Tibial nerve (tissue), 4 donors: Measurements from ENCODE around the gene BAMBI. TPM values are rescaled to one million over a fixed set of nuclear protein-coding genes. Genes with fewer than 3 reads are reported as not detected.

Source experiments
- DNase-seq, 2 donors: peaks; one replicate each; pipeline ENCODE4 v3.0.0-alpha.2; 2019; ENCODE audit warnings: low spot score in 2 of 2
- H3K27ac ChIP-seq, 4 donors: fragments of 200-600 bp; sonication (generic) in 3 of 4; one replicate each; pipeline ENCODE4 v1.5.1; 2017 to 2019; ENCODE audit warnings: mild to moderate bottlenecking in 1 of 4
- H3K27me3 ChIP-seq, 2 donors: fragments of 200-600 bp; sonication (generic) in 1 of 2; one replicate each; pipeline versions ENCODE4 v1.5.1 to v1.6.0; 2017 to 2019
- H3K36me3 ChIP-seq, 3 donors: fragments of 200-600 bp; sonication (generic); one replicate each; pipeline ENCODE4 v1.5.1; 2018 to 2019
- H3K4me1 ChIP-seq, 4 donors: fragments of 200-600 bp; sonication (generic) in 3 of 4; one replicate each; pipeline ENCODE4 v1.5.1; 2017 to 2019
- H3K4me3 ChIP-seq, 4 donors: fragments of 200-600 bp; sonication (generic) in 3 of 4; one replicate each; pipeline ENCODE4 v1.5.1; 2017 to 2019; ENCODE audit warnings: mild to moderate bottlenecking in 1 of 4, moderate library complexity in 1 of 4
- H3K9me3 ChIP-seq, 4 donors: fragments of 200-600 bp; sonication (generic) in 3 of 4; one replicate each; pipeline ENCODE4 v1.5.1; 2017 to 2019
- CTCF ChIP-seq, 5 experiments: fragments of 200-600 bp in 3 of 5; fragments of 450-650 bp in 2 of 5; sonication (generic) in 3 of 5; IDR thresholded peaks; one replicate each; pipeline ENCODE4 v1.5.1; 2016 to 2019; ENCODE audit warnings: antibody characterized with exemption in 5 of 5, mild to moderate bottlenecking in 3 of 5, moderate library complexity in 2 of 5
- EP300 ChIP-seq, 2 donors: sonication (generic); formaldehyde crosslinking; IDR thresholded peaks; one replicate each; pipeline ENCODE4 v1.6.1; 2017; ENCODE audit warnings: antibody characterized with exemption in 2 of 2, mild to moderate bottlenecking in 1 of 2
- POLR2A ChIP-seq, 2 donors: fragments of 450-650 bp; IDR thresholded peaks; one replicate each; pipeline ENCODE4 v1.6.1; 2017; ENCODE audit warnings: antibody characterized with exemption in 2 of 2, mild to moderate bottlenecking in 2 of 2, moderate library complexity in 2 of 2
- WGBS, 2 donors: methylation state at CpG; one replicate each; pipeline ENCODE4 v1.1.5; 2018; 5-methylcytosine and 5-hydroxymethylcytosine counted together
- total RNA-seq, 4 donors: library from RNA; depleted of rRNA; stranded (reverse); fragments of >200 nt; gene quantifications; one replicate each; pipeline ENCODE4 v1.1.0, GENCODE V29; 2016

Gene BAMBI
- total RNA-seq, 4 donors from 2014 or later = 8.8 to 16.7 (median 12.8) TPM

GRCh38 chr10:28684986-28685580 is 7.8 kb downstream of the BAMBI start:
- Histone ChIP-seq H3K9me3 (no peaks in the 10 kb centered on the region), H3K36me3 (no peaks in the 10 kb centered on the region), H3K27ac (no peak overlapping the region), H3K4me1 (peaks cover 0 to 27% (median 6%) of the 10 kb centered on the region in 4 donors), H3K27me3 (peaks cover 0 to 13% of the 10 kb centered on the region in 2 donors), H3K4me3 (no peak overlapping the region)
- no peak for TF ChIP-seq CTCF (IDR thresholded peaks at IDR 0.05)
- no peak for TF ChIP-seq EP300 (IDR thresholded peaks at IDR 0.05)
- TF ChIP-seq POLR2A (IDR thresholded peaks at IDR 0.05) = no peak
- no peak for DNase-seq
- WGBS, 2 donors = 84 to 86% methylated on average over 5 of the region's 5 CpGs

- no peak overlapping the region for H3K4me3 ChIP-seq
Observed at GRCh38 chr10:28685717-28686116, 8.4 kb downstream of the BAMBI start.

GRCh38 chr10:28686835-28687682 is 9.7 kb downstream of the BAMBI start:
- no peaks in the 10 kb centered on the region for H3K9me3 ChIP-seq
- no peaks in the 10 kb centered on the region for H3K36me3 ChIP-seq
- TF ChIP-seq CTCF (IDR thresholded peaks at IDR 0.05) = no peak
- TF ChIP-seq POLR2A (IDR thresholded peaks at IDR 0.05) = no peak
- no peak for TF ChIP-seq EP300 (IDR thresholded peaks at IDR 0.05)
- 64 to 69% methylated on average over 4 of the region's 4 CpGs for WGBS, 2 donors
- H3K27ac ChIP-seq = no peak overlapping the region
- peaks cover 0 to 13% (median 0%) of the 10 kb centered on the region in 4 donors for H3K4me1 ChIP-seq
- DNase-seq = no peak
- H3K4me3 ChIP-seq = no peak overlapping the region
- H3K27me3 ChIP-seq = peaks cover 0 to under 1% of the 10 kb centered on the region in 2 donors

More at GRCh38 chr10:28685717-28686116, 8.4 kb downstream of the BAMBI start:
- no peaks in the 10 kb centered on the region for H3K9me3 ChIP-seq
- peaks cover 0 to 21% (median 3%) of the 10 kb centered on the region in 4 donors for H3K4me1 ChIP-seq
- no peak overlapping the region for H3K27ac ChIP-seq
- no peak for DNase-seq
- peaks cover 0 to 13% of the 10 kb centered on the region in 2 donors for H3K27me3 ChIP-seq
- 80 to 82% methylated on average over 5 of the region's 5 CpGs for WGBS, 2 donors
- no peaks in the 10 kb centered on the region for H3K36me3 ChIP-seq
- no peak for TF ChIP-seq EP300 (IDR thresholded peaks at IDR 0.05)
- no peak for TF ChIP-seq POLR2A (IDR thresholded peaks at IDR 0.05)
- TF ChIP-seq CTCF (IDR thresholded peaks at IDR 0.05) = no peak

DNA sequence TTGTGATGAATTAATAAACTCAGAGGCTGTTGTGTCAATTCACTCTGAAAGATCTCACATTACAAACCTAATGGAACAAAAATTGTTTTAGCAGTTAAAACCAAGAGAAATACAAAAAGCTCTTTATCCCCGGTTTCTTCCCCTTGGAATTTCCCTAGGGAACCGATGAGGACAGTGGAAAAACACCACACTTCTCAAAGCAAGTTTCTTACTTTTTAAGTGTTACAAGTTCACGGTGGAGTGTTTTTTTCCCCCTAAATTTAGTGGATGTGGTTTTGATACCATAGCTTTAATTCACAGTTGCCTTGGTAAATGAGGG is 10.3 kb downstream of the BAMBI start:
- DNase-seq = no peak
- no peak for TF ChIP-seq CTCF (IDR thresholded peaks at IDR 0.05)
- no peak for TF ChIP-seq POLR2A (IDR thresholded peaks at IDR 0.05)
- no peak for TF ChIP-seq EP300 (IDR thresholded peaks at IDR 0.05)
- H3K27me3 ChIP-seq = no peaks in the 10 kb centered on the region
- peaks cover 0 to 13% (median 0%) of the 10 kb centered on the region in 4 donors for H3K4me1 ChIP-seq
- H3K4me3 ChIP-seq = no peak overlapping the region
- WGBS, 2 donors = 33 to 35% methylated on average over 3 of the region's 3 CpGs
- peak overlapping the region in 1 of 4 donors; percentile 25 for H3K27ac ChIP-seq
- H3K36me3 ChIP-seq = no peaks in the 10 kb centered on the region
- H3K9me3 ChIP-seq = no peaks in the 10 kb centered on the region

DNA sequence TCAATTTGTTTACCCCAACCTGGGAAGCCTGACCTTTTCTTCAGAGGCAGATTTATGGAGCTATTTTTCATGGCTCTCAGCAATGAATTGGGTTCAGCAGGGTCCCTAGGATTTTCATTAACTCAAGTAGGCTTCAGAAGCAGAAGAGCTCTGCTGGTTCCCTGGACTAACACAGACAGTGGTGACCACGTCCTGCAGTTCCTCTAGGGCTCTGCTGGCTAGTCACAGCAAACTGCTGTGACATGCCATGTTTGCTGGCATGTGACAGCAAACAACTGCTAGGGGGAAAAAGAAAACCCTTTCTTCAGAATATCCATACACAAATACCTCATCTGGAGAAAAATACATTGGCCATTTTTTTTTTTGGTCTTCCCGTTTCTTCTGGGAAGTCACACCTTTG is 13.2 kb downstream of the BAMBI start:
- DNase-seq = no peak
- Histone ChIP-seq H3K9me3 (no peaks in the 10 kb centered on the region), H3K27ac (no peak overlapping the region), H3K4me1 (peaks cover 0 to 13% (median 0%) of the 10 kb centered on the region in 4 donors), H3K4me3 (no peak overlapping the region), H3K36me3 (no peaks in the 10 kb centered on the region), H3K27me3 (peaks cover 0 to 4% of the 10 kb centered on the region in 2 donors)
- WGBS, 2 donors = 53 to 57% methylated on average over 2 of the region's 2 CpGs
- TF ChIP-seq CTCF (IDR thresholded peaks at IDR 0.05) (no peak), EP300 (IDR thresholded peaks at IDR 0.05) (no peak), POLR2A (IDR thresholded peaks at IDR 0.05) (no peak)
